Measurements from ENCODE around the gene PIAS1. TPM values are rescaled to one million over a fixed set of nuclear protein-coding genes. Genes with fewer than 3 reads are reported as not detected.
"Not testable (repeated sequence)": the region's sequence is repeated elsewhere in the genome, so short reads cannot be mapped to it uniquely, and the experiment has no call there.

The PIAS1 gene
- total RNA-seq, 1 donor from 2014 or later = 56.3 TPM

- Mint-ChIP-seq H3K27ac (no peak overlapping the region), H3K4me1 (peaks cover 47% of the 10 kb centered on the region), H3K9me3 (no peaks in the 10 kb centered on the region), H3K4me3 (no peak overlapping the region), H3K36me3 (ENCODE audit: low read depth) (peaks cover 20% of the 10 kb centered on the region), H3K27me3 (no peaks in the 10 kb centered on the region)
- ChIA-PET POLR2A (no interaction called here), CTCF (no interaction called here)
- ATAC-seq (ENCODE audit: low read depth) = no peak
- no peak for TF ChIP-seq CTCF (IDR thresholded peaks at IDR 0.05)
- intact Hi-C loops (cut with micrococcal nuclease) = loop anchor here (5.0 to 10.0 kb wide), 3 partner anchors 58 to 512 kb away; partner anchors contain the start of gene MAP2K5
- no peak for DNase-seq
These were observed 2.9 kb downstream of the PIAS1 start for GRCh38 chr15:68057034-68057433.

- intact Hi-C loops (cut with micrococcal nuclease) = loop anchor here (5.0 to 10.0 kb wide), 3 partner anchors 57 to 513 kb away; partner anchors contain the start of gene MAP2K5
- Mint-ChIP-seq H3K4me1 (peaks cover 54% of the 10 kb centered on the region), H3K4me3 (no peak overlapping the region), H3K27me3 (no peaks in the 10 kb centered on the region), H3K27ac (no peak overlapping the region), H3K9me3 (no peaks in the 10 kb centered on the region), H3K36me3 (ENCODE audit: low read depth) (peaks cover 20% of the 10 kb centered on the region)
- CTCF ChIA-PET = no interaction called here
- DNase-seq (no peak), ATAC-seq (ENCODE audit: low read depth) (no peak)
- POLR2A ChIA-PET = no interaction called here
- TF ChIP-seq CTCF (IDR thresholded peaks at IDR 0.05) = no peak
These were observed 3.6 kb downstream of the PIAS1 start for GRCh38 chr15:68057758-68058157.

GRCh38 chr15:68058970-68059369 is 4.9 kb downstream of the PIAS1 start:
- H3K27me3 Mint-ChIP-seq; H3K27ac Mint-ChIP-seq; CTCF ChIA-PET; ATAC-seq (ENCODE audit: low read depth); DNase-seq; H3K9me3 Mint-ChIP-seq; H3K4me3 Mint-ChIP-seq: not testable (repeated sequence)
- intact Hi-C loops (cut with micrococcal nuclease) = loop anchor here (5.0 to 10.0 kb wide), 3 partner anchors 56 to 514 kb away; partner anchors contain the start of gene MAP2K5
- H3K4me1 Mint-ChIP-seq = peaks cover 55% of the 10 kb centered on the region
- peaks cover 20% of the 10 kb centered on the region for H3K36me3 Mint-ChIP-seq (ENCODE audit: low read depth)
- POLR2A ChIA-PET = interaction anchor here (0.7 kb wide), 1 partner anchor 61 kb away, joined by 8 read pairs; no protein-coding TSS in a partner anchor

- ChIA-PET CTCF (no interaction called here), POLR2A (no interaction called here)
- intact Hi-C loops (cut with micrococcal nuclease) = loop anchor here (5.0 to 10.0 kb wide), 3 partner anchors 55 to 515 kb away; partner anchors contain the start of gene MAP2K5
- peaks cover 60% of the 10 kb centered on the region for H3K4me1 Mint-ChIP-seq
- no peaks in the 10 kb centered on the region for H3K9me3 Mint-ChIP-seq
- DNase-seq (no peak), ATAC-seq (ENCODE audit: low read depth) (no peak)
- H3K27ac Mint-ChIP-seq = no peak overlapping the region
- H3K27me3 Mint-ChIP-seq = no peaks in the 10 kb centered on the region
- H3K4me3 Mint-ChIP-seq = no peak overlapping the region
- H3K36me3 Mint-ChIP-seq (ENCODE audit: low read depth) = peaks cover 20% of the 10 kb centered on the region
- TF ChIP-seq CTCF (IDR thresholded peaks at IDR 0.05) = no peak
These were observed 5.5 kb downstream of the PIAS1 start for GRCh38 chr15:68059630-68060029.

GRCh38 chr15:68061171-68061570 is 7.1 kb downstream of the PIAS1 start:
- ChIA-PET CTCF (no interaction called here), POLR2A (no interaction called here)
- no peak for TF ChIP-seq CTCF (IDR thresholded peaks at IDR 0.05)
- no peak overlapping the region for H3K4me3 Mint-ChIP-seq
- intact Hi-C loops (cut with micrococcal nuclease) = no loop called here
- no peak overlapping the region for H3K27ac Mint-ChIP-seq
- no peaks in the 10 kb centered on the region for H3K27me3 Mint-ChIP-seq
- H3K36me3 Mint-ChIP-seq (ENCODE audit: low read depth) = peaks cover 17% of the 10 kb centered on the region
- H3K4me1 Mint-ChIP-seq = peaks cover 51% of the 10 kb centered on the region
- no peaks in the 10 kb centered on the region for H3K9me3 Mint-ChIP-seq
- ATAC-seq (ENCODE audit: low read depth) (no peak), DNase-seq (no peak)

GRCh38 chr15:68061602-68062001 is 7.5 kb downstream of the PIAS1 start:
- Mint-ChIP-seq H3K4me3 (no peak overlapping the region), H3K4me1 (peaks cover 50% of the 10 kb centered on the region), H3K27me3 (no peaks in the 10 kb centered on the region), H3K9me3 (no peaks in the 10 kb centered on the region), H3K36me3 (ENCODE audit: low read depth) (peaks cover 21% of the 10 kb centered on the region), H3K27ac (no peak overlapping the region)
- CTCF ChIA-PET = no interaction called here
- DNase-seq (no peak), ATAC-seq (ENCODE audit: low read depth) (no peak)
- POLR2A ChIA-PET = no interaction called here
- no peak for TF ChIP-seq CTCF (IDR thresholded peaks at IDR 0.05)
- intact Hi-C loops (cut with micrococcal nuclease) = no loop called here

Measured in activated B cell treated with CpG ODN at 0.5 μM for 24 hours (primary cell).